ENCODE results near the gene ZNF341.

DNA sequence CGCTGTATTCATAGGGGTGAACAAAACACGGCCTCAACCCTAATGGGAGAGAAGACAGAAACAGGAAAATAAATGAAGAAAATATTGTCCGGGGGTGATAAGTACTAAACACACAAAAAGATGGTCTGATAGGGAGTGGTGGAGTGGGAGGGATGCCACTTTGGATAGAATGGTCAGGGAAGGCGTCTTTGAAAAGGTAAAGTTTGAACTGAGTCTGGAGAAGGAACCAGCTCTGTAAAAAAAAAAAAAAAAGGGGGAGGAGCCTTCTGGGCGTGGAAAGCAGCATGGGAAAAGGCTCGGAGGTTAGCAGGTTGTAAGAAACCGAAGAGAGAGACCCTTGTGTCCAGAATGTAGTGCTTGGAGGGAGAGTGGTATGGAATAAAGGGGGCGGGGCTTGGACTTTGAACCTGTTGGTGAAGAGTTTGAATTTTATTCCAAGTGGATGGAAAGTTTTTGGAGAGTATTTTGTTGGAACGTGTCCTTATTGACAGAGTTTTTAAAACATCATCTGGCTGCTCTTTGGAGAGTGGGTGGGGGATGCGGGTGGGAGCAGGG, 81.2 kb downstream of the ZNF341 start:
- TF ChIP-seq, protein P1, sequence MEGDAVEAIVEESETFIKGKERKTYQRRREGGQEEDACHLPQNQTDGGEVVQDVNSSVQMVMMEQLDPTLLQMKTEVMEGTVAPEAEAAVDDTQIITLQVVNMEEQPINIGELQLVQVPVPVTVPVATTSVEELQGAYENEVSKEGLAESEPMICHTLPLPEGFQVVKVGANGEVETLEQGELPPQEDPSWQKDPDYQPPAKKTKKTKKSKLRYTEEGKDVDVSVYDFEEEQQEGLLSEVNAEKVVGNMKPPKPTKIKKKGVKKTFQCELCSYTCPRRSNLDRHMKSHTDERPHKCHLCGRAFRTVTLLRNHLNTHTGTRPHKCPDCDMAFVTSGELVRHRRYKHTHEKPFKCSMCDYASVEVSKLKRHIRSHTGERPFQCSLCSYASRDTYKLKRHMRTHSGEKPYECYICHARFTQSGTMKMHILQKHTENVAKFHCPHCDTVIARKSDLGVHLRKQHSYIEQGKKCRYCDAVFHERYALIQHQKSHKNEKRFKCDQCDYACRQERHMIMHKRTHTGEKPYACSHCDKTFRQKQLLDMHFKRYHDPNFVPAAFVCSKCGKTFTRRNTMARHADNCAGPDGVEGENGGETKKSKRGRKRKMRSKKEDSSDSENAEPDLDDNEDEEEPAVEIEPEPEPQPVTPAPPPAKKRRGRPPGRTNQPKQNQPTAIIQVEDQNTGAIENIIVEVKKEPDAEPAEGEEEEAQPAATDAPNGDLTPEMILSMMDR (IDR thresholded peaks at IDR 0.05): no peak
- no peak for TF ChIP-seq POLR2A (IDR thresholded peaks at IDR 0.05)
